Mesodermal cell (in vitro differentiated cells): ENCODE results near the gene UPF3B.
"Not testable (repeated sequence)": the region's sequence is repeated elsewhere in the genome, so short reads cannot be mapped to it uniquely, and the experiment has no call there.

Experiments used
- H3K27ac ChIP-seq: 2 replicates; pipeline ENCODE4 v1.7.0; 2013; ENCODE audit warnings: mild to moderate bottlenecking, low read depth, low read length, moderate library complexity; ENCODE audit not compliant: severe bottlenecking
- H3K36me3 ChIP-seq: 2 replicates; pipeline ENCODE4 v1.7.1; 2013; ENCODE audit warnings: mild to moderate bottlenecking, low read length, moderate library complexity; ENCODE audit not compliant: control insufficient read depth, insufficient read depth
- H3K4me1 ChIP-seq: one replicate; pipeline ENCODE4 v1.7.1; 2013; ENCODE audit warnings: mild to moderate bottlenecking, low read length; ENCODE audit not compliant: insufficient read depth, control insufficient read depth, poor library complexity, severe bottlenecking
- H3K4me3 ChIP-seq: 2 replicates; pipeline ENCODE4 v1.7.0; 2013; ENCODE audit warnings: low read length, control low read depth, mild to moderate bottlenecking; ENCODE audit not compliant: insufficient read depth, poor library complexity, severe bottlenecking; ENCODE audit errors: extremely low read depth
- H3K9me3 ChIP-seq: 2 replicates; pipeline ENCODE4 v1.7.1; 2013; ENCODE audit warnings: mild to moderate bottlenecking, low read length, moderate library complexity; ENCODE audit not compliant: control insufficient read depth
- WGBS, 2 experiments: methylation state at CpG; one replicate each; pipeline ENCODE4 v1.1.5; 2013; ENCODE audit warnings: missing lambda C conversion rate in 2 of 2; ENCODE audit not compliant: insufficient coverage in 2 of 2; 5-methylcytosine and 5-hydroxymethylcytosine counted together

Gene UPF3B

DNA sequence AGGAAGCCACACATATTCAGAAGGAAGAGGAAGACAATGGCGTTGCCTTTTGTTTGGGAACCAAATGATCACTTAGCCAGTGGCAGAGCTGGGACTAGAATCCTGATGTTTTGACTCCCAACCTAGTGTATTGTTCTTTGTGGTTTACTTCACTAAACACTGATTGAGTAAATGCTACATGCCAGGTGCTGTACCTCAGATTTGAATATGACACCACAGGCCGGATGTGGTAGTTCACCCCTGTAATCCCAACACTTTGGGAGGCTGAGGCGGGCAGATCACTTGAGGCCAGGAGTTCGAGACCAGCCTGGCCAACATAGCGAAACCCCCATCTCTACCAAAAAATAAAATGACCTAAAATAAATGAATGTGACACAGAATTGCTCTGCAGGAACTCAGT is 27.3 kb upstream of the UPF3B start:
- Histone ChIP-seq H3K36me3 (peaks cover 10% of the 10 kb centered on the region), H3K4me3 (no peak overlapping the region), H3K4me1 (no peaks in the 10 kb centered on the region), H3K9me3 (no peaks in the 10 kb centered on the region), H3K27ac (no peak overlapping the region)
- WGBS, 2 experiments = no CpG with 5 or more reads among the region's 5 CpGs

DNA sequence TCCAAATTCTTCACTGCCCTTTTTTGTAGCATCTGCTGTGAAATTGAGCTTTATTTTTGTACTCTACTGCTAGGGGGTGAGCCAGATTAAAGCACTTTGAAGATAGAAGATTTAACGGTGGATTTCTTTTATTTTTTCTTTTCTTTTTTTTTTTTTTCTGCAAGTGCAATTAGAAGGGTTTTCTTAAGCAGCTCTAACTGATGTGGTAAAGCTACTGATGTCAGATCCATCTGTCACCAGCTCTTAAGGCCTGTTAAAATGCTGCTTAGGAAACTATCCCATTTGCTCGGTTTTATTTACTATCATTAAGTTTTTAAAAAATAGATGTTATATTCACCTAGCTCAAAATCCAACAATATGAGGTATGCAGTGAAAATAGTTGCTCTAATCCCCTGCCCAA is 26.0 kb upstream of the UPF3B start:
- no peak overlapping the region for H3K4me3 ChIP-seq
- WGBS, 2 experiments = 100% methylated on average over 1 of the region's 2 CpGs; no CpG with 5 or more reads in 1 of the 2 experiments
- no peaks in the 10 kb centered on the region for H3K9me3 ChIP-seq
- H3K27ac ChIP-seq = no peak overlapping the region
- no peaks in the 10 kb centered on the region for H3K4me1 ChIP-seq
- peaks cover 10% of the 10 kb centered on the region for H3K36me3 ChIP-seq

DNA sequence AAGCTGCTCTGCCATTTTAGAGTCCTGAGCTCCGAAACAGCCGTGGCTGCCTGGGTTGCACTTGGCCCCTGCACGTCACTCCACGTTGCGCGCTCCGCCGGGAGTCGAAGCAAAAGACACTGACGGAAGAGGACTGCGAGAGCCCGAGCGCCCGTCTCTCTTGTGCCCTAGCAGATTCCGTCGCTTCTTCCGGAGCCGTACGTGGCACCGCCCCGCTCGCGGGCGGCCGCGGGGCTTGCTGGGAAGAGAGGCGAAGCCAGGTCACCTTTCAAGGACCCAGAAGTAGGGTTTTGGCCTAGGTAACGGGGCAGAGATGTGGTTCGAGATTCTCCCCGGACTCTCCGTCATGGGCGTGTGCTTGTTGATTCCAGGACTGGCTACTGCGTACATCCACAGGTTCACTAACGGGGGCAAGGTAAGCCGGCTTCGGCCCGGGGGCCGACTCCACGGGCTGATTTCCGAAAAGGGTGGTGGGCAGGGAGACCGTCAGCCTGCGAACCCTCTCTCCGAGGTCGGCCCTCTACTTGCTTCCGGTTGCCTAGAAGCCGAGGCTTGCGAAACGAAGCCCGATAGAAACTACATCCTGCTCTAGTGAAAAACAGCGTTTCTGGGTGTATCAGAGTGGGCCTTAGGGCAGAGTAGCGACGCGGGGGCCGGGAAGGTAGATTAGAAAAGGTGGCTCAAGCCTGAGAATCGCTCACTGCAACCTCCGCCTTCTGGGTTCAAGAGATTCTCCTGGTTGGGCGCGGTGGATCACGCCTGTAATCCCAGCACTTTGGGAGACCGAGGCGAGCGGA is 19.0 kb upstream of the UPF3B start, which contains the start of the genes NDUFA1 and RNF113A:
Gene NDUFA1 (plus strand): TSS at position 234 of the 797 bp plus-strand sequence. CDS start 80 bp downstream, at position 314.
Gene RNF113A (minus strand): TSS at position 135 of the 797 bp plus-strand sequence. CDS start 120 bp downstream, at position 15.
- Histone ChIP-seq H3K27ac (peak within 1 kb of the TSS; percentile 93), H3K4me1 (no peaks in the 10 kb centered on the region), H3K9me3 (no peaks in the 10 kb centered on the region), H3K4me3 (peak within 1 kb of the TSS; percentile 58), H3K36me3 (no peaks in the 10 kb centered on the region)
- WGBS, 2 experiments = 0% methylated on average over 12 to 24 of the region's 62 CpGs

DNA sequence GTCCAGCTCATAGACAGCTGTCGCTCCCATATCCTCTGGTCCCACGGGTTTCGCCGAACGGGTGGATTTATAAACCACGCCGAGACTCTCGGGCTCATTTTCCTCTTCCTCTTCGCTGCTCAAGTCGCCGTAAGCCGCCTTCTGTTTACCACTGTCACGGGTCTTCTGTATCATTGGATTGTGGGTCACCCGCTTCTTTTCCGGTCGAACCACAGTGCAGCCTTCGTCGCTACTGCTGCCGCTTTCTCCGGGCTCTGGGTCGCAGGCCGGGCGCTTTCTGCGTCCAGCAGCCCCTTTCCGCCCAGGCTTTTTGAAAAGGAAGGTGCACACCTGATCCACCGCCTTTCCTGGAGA is 18.5 kb upstream of the UPF3B start:
- H3K27ac ChIP-seq = peak overlapping the region; percentile 93
- 0% methylated on average over 1 to 20 of the region's 26 CpGs for WGBS, 2 experiments

DNA sequence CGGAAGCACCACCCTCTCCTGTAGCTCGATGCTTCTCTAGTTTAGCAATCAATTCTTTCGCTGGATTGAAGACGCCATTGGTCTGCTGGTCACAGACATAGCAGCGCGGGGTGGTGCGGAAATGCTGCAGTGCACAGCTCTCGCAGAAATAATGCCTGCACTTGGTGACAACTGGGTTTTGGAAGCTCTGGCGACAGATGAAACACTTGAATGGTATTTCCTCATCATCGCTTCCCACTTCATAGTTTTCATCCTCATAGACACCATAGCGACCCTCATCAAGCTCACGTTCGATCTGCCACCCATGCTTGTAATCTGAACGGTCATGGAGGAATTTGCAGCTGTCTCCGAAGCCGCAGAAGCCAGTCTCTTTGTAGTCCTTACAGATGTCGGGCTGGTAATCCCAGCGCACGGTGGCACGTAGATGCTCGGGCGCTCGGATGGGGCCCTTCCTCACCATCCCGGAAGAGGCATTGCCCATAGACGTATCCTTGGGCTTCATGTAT is 17.9 kb upstream of the UPF3B start:
- 2% methylated on average over 20 to 23 of the region's 25 CpGs for WGBS, 2 experiments
- H3K36me3 ChIP-seq = no peaks in the 10 kb centered on the region
- no peaks in the 10 kb centered on the region for H3K4me1 ChIP-seq
- H3K27ac ChIP-seq = peak overlapping the region; percentile 93
- peak overlapping the region; percentile 58 for H3K4me3 ChIP-seq
- H3K9me3 ChIP-seq = no peaks in the 10 kb centered on the region

More for the DNA sequence above, 18.5 kb upstream of the UPF3B start:
- Histone ChIP-seq H3K4me3 (peak overlapping the region; percentile 58), H3K4me1 (no peaks in the 10 kb centered on the region), H3K36me3 (no peaks in the 10 kb centered on the region), H3K9me3 (no peaks in the 10 kb centered on the region)

DNA sequence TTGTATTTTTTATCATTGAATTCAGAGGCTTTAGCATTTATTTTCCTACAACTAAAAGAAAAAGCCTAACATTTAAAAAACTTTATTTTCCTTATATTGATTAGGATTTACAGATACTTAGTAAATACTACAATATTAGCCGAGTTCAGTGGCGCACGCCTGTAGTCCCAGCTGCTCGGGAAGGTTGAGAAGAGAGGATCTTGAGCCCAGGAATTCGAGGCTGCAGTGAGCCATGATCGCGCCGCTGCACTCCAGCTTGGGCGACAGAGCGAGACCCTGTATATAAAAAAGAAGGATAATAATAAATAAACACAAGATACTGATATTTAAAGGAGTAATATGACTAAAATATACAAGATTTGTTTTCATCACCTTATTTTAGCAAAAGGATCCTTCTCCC is 681 bp upstream of the UPF3B start:
- no CpG with 5 or more reads among the region's 10 CpGs for WGBS, 2 experiments
- Histone ChIP-seq H3K4me3 (peak overlapping the region; percentile 24), H3K9me3 (no peaks in the 10 kb centered on the region), H3K4me1 (no peaks in the 10 kb centered on the region), H3K27ac (no peak overlapping the region), H3K36me3 (peaks cover 22% of the 10 kb centered on the region)

DNA sequence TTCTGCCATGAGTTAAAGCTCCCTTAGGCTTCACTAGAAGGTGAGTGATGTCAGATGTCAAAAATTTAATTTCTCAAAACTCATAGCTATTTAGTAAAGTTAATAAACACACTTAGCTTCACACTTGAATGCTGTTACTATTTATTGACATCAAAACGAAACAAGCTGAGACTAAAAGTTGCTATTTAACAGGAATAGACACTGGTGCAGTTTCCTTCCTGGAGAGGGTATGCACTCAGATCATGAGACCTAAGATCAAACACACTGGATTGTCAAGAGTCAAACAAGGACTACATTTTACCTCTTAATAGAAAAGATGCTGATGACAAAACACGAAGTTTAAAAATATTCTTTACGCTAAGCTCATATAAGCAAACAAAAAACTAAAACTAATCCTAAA is 18.9 kb downstream of the UPF3B start:
- Histone ChIP-seq H3K36me3 (peaks cover 64% of the 10 kb centered on the region), H3K4me3 (no peak overlapping the region), H3K27ac (no peak overlapping the region), H3K4me1 (no peaks in the 10 kb centered on the region), H3K9me3 (no peaks in the 10 kb centered on the region)
- 80% methylated on average over 1 of the region's 3 CpGs; no CpG with 5 or more reads in 1 of the 2 experiments for WGBS, 2 experiments

DNA sequence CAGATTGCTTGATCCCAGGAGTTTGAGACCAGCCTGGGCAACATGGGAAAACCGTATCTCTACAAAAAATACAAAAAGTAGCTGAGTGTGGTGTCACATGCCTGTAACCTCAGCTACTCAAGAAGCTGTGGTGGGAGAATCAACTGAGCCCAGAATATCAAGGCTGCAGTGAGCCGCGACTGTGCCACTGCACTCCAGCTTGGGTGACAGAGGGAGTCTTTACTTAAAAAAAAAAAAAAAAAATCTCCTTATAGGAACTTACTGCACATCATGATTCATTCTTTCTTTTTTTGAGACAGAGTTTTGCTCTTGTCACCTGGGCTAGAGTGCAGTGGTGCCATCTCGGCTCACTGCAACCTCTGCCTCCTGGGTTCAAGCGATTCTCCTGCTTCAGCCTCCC is 24.3 kb downstream of the UPF3B start:
- Histone ChIP-seq H3K36me3 (peaks cover 30% of the 10 kb centered on the region), H3K9me3 (no peaks in the 10 kb centered on the region), H3K4me3 (no peak overlapping the region), H3K27ac (no peak overlapping the region), H3K4me1 (no peaks in the 10 kb centered on the region)
- WGBS, 2 experiments = 100% methylated on average over 1 of the region's 5 CpGs; no CpG with 5 or more reads in 1 of the 2 experiments

DNA sequence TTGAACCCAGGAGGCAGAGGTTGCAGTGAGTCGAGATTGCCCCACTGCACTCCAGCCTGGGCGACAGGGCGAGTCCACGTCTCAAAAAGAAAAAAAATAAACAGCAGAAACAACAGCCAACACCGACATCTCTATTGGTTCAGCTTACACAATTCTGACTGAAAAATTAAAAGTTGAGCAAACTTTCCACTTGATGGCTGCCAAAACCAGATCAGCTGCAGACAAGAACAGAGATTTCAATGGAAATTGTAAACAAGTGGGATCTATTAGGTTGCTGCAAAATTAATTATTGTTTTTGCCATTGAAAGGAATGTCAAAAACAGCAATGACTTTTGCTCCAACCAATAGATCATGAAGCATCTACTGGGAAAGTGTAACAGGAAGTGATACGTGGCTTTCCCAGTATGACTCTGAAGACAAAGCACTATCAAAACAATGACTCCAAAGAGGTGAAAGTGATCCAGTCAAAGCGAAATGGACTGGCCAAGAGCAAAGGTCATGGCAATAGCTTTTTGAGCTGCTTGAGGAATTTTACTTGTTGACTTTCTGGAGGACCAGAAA is 26.3 kb downstream of the UPF3B start:
- WGBS, 2 experiments = 57% methylated on average over 1 of the region's 7 CpGs; no CpG with 5 or more reads in 1 of the 2 experiments
- H3K4me3 ChIP-seq = no peak overlapping the region

DNA sequence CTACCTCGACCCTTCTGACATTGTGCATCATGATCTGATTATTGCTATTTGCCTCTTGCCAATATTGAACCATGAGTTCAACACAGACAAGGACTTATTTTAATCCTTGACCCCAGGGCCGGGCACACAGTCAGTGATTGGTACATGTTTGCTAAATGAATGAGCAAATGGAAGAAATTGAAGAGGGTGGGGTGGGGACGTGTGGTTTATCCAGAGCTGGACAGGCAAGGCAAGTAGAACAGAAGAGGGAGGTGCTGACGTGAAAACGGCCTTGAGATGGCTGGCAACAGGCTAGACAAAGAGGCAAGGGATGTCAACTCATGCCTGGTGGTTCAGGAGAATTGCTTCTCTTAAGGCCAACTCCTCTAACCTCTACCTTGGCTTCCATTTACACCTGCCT is 28.5 kb downstream of the UPF3B start:
- H3K4me1 ChIP-seq, H3K9me3 ChIP-seq, H3K4me3 ChIP-seq, H3K27ac ChIP-seq, H3K36me3 ChIP-seq: not testable (repeated sequence)
- no CpG with 5 or more reads among the region's 5 CpGs for WGBS, 2 experiments

More for the DNA sequence above, 26.3 kb downstream of the UPF3B start:
- Histone ChIP-seq H3K4me1 (no peaks in the 10 kb centered on the region), H3K9me3 (no peaks in the 10 kb centered on the region), H3K27ac (no peak overlapping the region), H3K36me3 (peaks cover 15% of the 10 kb centered on the region)

DNA sequence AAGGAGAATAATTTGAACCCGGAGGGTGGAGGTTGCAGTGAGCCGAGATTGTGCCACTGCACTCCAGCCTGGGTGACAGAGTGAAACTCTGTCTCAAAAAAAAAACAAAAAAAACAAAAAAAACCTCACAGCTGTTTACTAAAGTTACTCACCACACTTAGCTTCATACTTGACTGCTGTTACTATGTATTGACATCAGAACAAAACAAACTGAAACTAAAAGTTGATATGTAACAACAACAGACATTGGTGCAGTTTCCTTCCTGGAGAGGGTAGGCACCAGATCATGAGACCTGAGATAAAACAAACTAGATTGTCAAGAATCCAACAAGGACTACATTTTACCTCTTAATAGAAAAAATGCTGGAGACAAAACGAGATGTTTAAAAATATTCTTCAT is 31.1 kb downstream of the UPF3B start:
- H3K4me3 ChIP-seq, H3K36me3 ChIP-seq, H3K4me1 ChIP-seq, H3K27ac ChIP-seq, H3K9me3 ChIP-seq: not testable (repeated sequence)
- WGBS, 2 experiments = no CpG with 5 or more reads among the region's 3 CpGs
